Islet of Langerhans (tissue), 1 donor: ENCODE data around the gene SSR3.
"Not testable (repeated sequence)": the region's sequence is repeated elsewhere in the genome, so short reads cannot be mapped to it uniquely, and the experiment has no call there.

ENCODE experiments used
- FAIRE-seq: peaks from one replicate; lab custom pipeline; 2011; peaks lifted over from hg19 to GRCh38; lab: Jason Lieb, UNC

SSR3 gene

GRCh38 chr3:156554842-156555687 is at the start of gene SSR3:
Gene SSR3 (minus strand): TSS chr3:156555117. CDS start chr3:156555089, 28 bp downstream.
- FAIRE-seq = peak; percentile 88

- FAIRE-seq = no peak
Observed at GRCh38 chr3:156604064-156604641, 49.2 kb upstream of the SSR3 start.

DNA sequence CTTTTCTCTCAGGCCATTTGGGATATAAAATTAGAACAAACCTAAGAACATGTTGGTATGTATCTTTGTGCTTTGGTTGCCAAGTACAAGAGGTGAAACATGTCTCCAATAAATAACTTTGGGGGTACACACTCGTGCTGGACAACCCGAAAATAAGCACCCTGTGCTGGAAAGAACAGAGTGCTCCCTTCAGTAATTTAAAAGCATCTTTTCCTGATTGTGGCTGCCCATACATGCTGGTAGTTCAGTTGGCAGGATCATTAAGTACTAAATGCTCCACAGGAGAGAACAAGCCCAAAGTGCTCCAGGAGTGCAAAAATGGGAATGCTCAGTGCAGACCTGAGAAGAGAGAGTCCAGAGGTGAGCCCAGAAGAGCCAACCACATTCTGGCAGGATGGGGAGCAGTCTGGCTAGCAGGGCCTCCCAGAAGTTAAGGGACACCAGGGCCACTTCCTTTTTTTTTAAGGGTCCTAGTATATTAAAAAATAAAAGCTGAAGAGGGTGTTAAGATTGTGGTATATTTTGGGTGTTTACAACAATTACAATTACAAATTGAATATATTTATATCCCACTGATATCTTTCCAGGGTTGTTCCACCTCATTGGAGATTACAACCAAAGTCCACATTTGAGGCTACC is 48.6 kb upstream of the SSR3 start:
- FAIRE-seq = no peak

- no peak for FAIRE-seq
Observed at GRCh38 chr3:156602424-156602823, 47.5 kb upstream of the SSR3 start.

- FAIRE-seq = no peak
Observed at GRCh38 chr3:156601497-156601896, 46.6 kb upstream of the SSR3 start.

DNA sequence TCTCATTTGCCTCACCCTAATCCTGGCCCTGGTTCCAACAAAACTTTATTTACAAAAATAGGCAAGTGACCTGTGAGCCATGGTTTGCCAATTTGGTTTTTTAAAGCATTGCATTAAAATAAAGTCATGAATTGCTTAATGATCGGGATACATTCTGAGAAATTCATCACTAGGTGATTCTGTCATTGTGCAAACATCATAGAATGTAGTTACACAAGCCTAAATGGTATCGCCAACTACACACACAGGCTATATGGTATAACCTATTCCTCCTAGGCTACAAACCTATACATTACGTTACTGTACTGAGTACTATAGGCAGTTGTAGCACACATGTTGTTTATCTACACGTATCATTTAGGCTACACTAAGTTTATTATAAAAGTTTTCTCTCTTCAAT is 45.9 kb upstream of the SSR3 start:
- FAIRE-seq = peak; percentile 74

GRCh38 chr3:156599089-156599874 is 44.4 kb upstream of the SSR3 start:
- no peak for FAIRE-seq

- FAIRE-seq = no peak
Observed at GRCh38 chr3:156598413-156598812, 43.5 kb upstream of the SSR3 start.

- FAIRE-seq = no peak
Observed at GRCh38 chr3:156594219-156594683, 39.3 kb upstream of the SSR3 start.

GRCh38 chr3:156593814-156594213 is 38.9 kb upstream of the SSR3 start:
- FAIRE-seq = no peak

GRCh38 chr3:156589806-156590205 is 34.9 kb upstream of the SSR3 start:
- not testable (repeated sequence) for FAIRE-seq

GRCh38 chr3:156587760-156588069 is 32.8 kb upstream of the SSR3 start:
- no peak for FAIRE-seq

GRCh38 chr3:156586905-156587759 is 32.2 kb upstream of the SSR3 start:
- FAIRE-seq = no peak

DNA sequence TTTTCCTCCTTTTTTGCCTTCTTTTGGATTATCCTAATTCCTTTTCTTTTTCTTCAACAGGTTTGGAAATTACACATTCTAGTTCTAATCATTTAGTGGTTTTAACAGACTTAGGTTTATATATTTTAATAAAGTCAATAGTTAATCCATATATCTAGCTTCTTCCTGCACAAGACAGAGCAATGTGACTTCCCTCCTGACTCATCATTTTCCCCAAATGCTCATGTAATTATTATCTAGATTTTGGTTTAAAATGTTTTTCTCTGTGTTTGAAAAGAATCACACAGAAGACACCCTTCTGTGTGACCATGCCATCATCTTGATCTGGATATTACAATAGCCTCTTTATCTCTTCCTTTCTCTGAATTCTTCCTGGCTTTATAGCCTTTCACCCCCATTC is 28.6 kb upstream of the SSR3 start:
- FAIRE-seq = no peak

- FAIRE-seq = no peak
Observed at GRCh38 chr3:156582532-156583183, 27.7 kb upstream of the SSR3 start.

- no peak for FAIRE-seq
Observed at GRCh38 chr3:156581954-156582353, 27.0 kb upstream of the SSR3 start.

- FAIRE-seq = no peak
Observed at GRCh38 chr3:156581033-156581432, 26.1 kb upstream of the SSR3 start.

- FAIRE-seq = no peak
Observed at GRCh38 chr3:156579427-156579851, 24.5 kb upstream of the SSR3 start.

DNA sequence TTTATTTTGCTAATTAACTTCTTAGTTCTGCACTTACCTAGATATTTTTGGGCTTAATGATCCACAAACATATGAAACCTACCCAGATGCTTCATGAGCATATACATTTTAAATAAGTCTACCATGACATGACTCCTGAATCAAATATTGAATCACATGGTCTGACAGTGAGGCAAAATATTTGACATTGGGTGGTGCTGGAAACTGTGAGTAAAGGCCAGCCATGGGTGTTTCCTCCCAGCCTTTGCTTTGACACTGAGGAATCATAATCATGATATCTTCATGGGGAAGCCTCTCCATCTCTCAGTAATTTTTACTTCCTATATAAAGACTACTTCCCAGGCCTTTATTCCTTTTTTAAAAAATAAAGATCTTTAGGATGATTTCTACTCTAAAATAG is 22.8 kb upstream of the SSR3 start:
- FAIRE-seq = no peak

DNA sequence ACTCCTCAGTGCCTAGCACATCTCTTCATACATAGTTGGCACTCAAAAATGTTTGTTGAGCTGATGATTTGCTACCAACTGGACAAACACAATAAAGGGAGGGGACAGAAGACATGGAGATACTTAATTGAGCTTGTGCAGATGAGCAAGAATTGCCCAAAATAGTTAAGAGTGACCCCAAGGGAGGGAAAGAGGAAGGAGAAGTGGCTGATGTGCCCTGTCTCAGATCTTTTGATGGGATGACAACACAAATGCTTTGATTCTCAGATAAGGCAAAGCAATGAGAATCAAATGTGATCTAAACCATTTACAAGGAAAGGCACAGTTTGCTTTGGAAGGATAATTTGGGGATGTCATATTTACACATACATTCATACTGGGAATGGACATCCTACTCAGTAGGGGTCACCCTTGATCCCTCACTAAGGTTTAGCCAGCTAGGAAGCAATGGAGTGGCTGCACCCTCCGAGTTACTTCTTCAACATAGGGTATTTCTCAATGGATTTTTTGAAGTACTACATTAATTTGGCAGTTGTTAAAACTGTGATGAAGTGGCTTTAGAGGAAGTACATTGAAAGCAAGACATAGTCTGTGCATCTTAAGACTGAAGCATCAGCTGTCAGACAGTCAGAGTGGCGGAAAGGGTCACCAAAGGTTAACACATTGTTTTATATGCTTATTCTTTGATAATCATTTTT is 21.9 kb upstream of the SSR3 start:
- FAIRE-seq = no peak
